Measurements from ENCODE around the gene CIRBP.

DNA sequence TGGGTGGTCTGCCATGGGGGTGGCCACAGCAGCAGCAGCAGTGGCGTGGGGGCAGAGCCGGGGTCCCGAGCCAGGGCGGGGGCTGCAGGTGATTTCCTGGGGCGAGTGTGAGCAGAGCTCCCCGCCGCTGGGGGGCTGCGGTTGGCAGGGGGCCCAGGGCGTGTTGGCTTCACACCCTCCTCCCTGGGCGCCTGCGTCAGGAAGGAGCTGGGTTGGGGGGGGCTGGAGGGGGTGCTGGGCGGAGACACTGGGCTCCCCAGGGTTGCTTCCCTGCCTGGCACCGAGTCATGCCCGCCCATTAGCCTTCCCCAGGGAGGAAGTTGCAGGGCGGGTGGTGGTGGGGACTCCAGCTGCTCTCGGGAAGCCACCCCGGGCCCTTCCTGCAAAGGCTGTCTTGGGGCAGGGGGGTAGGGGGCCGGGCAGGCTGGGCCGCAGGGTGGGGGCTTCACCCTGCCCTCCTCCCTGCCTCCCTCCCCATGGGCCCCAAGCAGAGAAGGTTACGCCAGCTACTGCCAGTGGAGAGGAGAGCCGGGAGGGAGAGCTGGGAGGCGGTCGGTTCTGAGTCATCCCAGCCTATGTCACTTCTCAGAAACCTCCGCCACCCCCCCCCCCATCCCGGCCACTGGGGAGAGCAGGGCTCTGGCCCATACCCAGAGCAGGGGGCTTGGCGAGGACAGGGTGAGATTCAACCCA is 16.2 kb upstream of the CIRBP start:
- TF ChIP-seq POLR2A (IDR thresholded peaks at IDR 0.05) (no peak), EP300 (IDR thresholded peaks at IDR 0.05) (peak; percentile 12)
